ENCODE results near the gene LAMTOR1. TPM values are rescaled to one million over a fixed set of nuclear protein-coding genes. Genes with fewer than 3 reads are reported as not detected.

LAMTOR1 gene
- total RNA-seq, 2 experiments from 2014 or later: 61.8 to 64.1 TPM

DNA sequence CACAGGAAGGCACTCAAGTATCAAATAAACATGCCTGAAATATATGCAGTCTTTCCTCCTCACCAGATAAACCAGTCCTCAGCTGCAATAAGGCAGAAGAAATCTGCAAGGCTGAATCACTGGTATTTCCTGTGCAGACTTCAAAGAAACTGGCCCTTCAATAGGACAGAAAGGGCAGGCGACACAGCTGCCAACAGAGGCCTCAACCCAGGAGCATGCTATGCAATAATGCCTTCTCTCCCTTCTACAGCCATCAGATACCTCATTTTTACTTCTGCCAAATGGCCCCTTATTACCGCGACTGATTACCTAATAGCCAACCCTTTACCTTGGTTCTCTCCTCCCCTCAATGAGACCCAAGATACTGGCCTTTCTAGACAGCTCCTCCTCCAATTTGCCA is 30.7 kb downstream of the LAMTOR1 start:
- peak; percentile 65 for DNase-seq (ENCODE audit: low spot score)
- Histone ChIP-seq H3K9me2 (ENCODE audit: insufficient read depth, low read length) (no peaks in the 10 kb centered on the region), H3K36me3 (ENCODE audit: insufficient read depth, low read length) (peaks cover 56% of the 10 kb centered on the region), H3K4me3 (ENCODE audit: low read depth, low read length, poor library complexity, severe bottlenecking) (no peak overlapping the region), H4K20me1 (ENCODE audit: insufficient read depth, low read length) (peaks cover 22% of the 10 kb centered on the region), H3K27ac (ENCODE audit: low read depth, low read length, poor library complexity, severe bottlenecking) (peak overlapping the region; percentile 14), H3K4me1 (ENCODE audit: insufficient read depth, low read length, poor library complexity, severe bottlenecking) (peaks cover 42% of the 10 kb centered on the region), H3K4me2 (ENCODE audit: low read length) (peak overlapping the region; percentile 21; the same call in 1 of the 2 replicates), H3K79me2 (ENCODE audit: insufficient read depth, low read depth, low read length) (peaks cover 74% of the 10 kb centered on the region), H2AFZ (ENCODE audit: low read length) (no peak overlapping the region), H3K9me3 (ENCODE audit: low read length) (no peaks in the 10 kb centered on the region)
- ChIA-PET CTCF (ENCODE audit: unreplicated experiment) (interaction anchor here (0.6 to 0.7 kb wide), 2 partner anchors 22 to 1779 kb away, joined by 3 to 4 read pairs; no protein-coding TSS in a partner anchor), POLR2A (interaction anchor here (1.0 to 1.6 kb wide), 2 partner anchors 21 to 33 kb away, joined by 5 to 6 read pairs; no protein-coding TSS in a partner anchor)
- TF ChIP-seq EZH2phosphoT487 (IDR thresholded peaks at IDR 0.05; ENCODE audit: borderline replicate concordance, low read depth, low read length): no peak
- TF ChIP-seq, protein P1, sequence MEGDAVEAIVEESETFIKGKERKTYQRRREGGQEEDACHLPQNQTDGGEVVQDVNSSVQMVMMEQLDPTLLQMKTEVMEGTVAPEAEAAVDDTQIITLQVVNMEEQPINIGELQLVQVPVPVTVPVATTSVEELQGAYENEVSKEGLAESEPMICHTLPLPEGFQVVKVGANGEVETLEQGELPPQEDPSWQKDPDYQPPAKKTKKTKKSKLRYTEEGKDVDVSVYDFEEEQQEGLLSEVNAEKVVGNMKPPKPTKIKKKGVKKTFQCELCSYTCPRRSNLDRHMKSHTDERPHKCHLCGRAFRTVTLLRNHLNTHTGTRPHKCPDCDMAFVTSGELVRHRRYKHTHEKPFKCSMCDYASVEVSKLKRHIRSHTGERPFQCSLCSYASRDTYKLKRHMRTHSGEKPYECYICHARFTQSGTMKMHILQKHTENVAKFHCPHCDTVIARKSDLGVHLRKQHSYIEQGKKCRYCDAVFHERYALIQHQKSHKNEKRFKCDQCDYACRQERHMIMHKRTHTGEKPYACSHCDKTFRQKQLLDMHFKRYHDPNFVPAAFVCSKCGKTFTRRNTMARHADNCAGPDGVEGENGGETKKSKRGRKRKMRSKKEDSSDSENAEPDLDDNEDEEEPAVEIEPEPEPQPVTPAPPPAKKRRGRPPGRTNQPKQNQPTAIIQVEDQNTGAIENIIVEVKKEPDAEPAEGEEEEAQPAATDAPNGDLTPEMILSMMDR (conservative IDR thresholded peaks at IDR 0.05; ENCODE audit: low read length): no peak
- intact Hi-C loops (cut with micrococcal nuclease; ENCODE audit: unreplicated experiment): no loop called here
- no TSS peak for BruUV-seq (replicated peaks)

DNA sequence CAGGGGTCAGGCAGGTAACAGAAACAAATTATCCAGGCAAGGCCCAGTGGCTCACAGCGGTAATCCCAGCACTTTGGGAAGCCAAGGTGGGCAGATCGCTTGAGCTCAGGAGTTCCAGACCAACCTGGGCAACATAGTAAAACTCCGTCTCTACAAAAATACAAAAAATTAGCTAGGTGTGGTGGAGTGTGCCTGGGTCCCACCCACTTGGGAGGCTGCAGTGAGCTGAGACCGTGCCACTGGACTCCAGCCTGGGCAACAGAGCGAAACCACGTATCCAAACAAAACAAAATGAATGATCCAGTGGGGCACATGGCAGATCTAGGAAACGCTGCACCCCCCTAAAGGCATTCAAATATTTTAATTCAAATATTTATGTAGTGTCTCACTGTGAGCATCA is 32.6 kb downstream of the LAMTOR1 start:
- no peak overlapping the region for H3K4me3 ChIP-seq (ENCODE audit: low read depth, low read length, poor library complexity, severe bottlenecking)
- ChIA-PET POLR2A (no interaction called here), CTCF (ENCODE audit: unreplicated experiment) (no interaction called here)
- intact Hi-C loops (cut with micrococcal nuclease; ENCODE audit: unreplicated experiment): no loop called here
- peaks cover 57% of the 10 kb centered on the region for H3K36me3 ChIP-seq (ENCODE audit: insufficient read depth, low read length)
- H2AFZ ChIP-seq (ENCODE audit: low read length): no peak overlapping the region
- DNase-seq (ENCODE audit: low spot score): no peak
- no peak overlapping the region for H3K27ac ChIP-seq (ENCODE audit: low read depth, low read length, poor library complexity, severe bottlenecking)
- H4K20me1 ChIP-seq (ENCODE audit: insufficient read depth, low read length): peaks cover 22% of the 10 kb centered on the region
- peaks cover 35% of the 10 kb centered on the region for H3K4me1 ChIP-seq (ENCODE audit: insufficient read depth, low read length, poor library complexity, severe bottlenecking)
- H3K4me2 ChIP-seq (ENCODE audit: low read length): no peak overlapping the region; the same call in 1 of the 2 replicates
- H3K9me3 ChIP-seq (ENCODE audit: low read length): no peaks in the 10 kb centered on the region
- no TSS peak for BruUV-seq (replicated peaks)
- H3K79me2 ChIP-seq (ENCODE audit: insufficient read depth, low read depth, low read length): peaks cover 55% of the 10 kb centered on the region
- no peaks in the 10 kb centered on the region for H3K9me2 ChIP-seq (ENCODE audit: insufficient read depth, low read length)
- TF ChIP-seq, protein P1 (conservative IDR thresholded peaks at IDR 0.05; ENCODE audit: low read length): no peak
- no peak for TF ChIP-seq EZH2phosphoT487 (IDR thresholded peaks at IDR 0.05; ENCODE audit: borderline replicate concordance, low read depth, low read length)

DNA sequence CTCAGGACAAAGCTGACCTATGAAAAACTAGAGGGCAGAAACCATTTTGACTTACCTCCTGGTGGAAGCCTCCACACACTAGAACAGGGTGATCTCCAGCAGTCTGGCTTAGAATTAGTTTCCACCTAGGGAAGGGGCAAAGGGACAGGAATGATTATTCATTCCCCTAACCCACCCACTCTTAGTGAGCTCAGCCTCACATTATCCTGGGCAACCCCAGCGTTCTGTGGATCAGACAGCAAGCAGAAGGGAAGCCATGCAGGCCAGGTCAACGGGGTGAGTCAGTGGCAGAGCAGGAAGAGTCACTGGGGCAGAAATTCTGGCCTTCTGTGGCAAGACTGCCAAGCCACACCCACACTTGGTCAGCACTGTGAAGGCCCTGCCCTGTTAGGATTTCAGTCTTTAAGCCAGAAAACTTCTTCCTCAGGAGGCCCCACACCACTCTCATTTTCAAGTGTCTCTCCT is 33.3 kb downstream of the LAMTOR1 start:
- Histone ChIP-seq H3K27ac (ENCODE audit: low read depth, low read length, poor library complexity, severe bottlenecking) (no peak overlapping the region), H3K9me3 (ENCODE audit: low read length) (no peaks in the 10 kb centered on the region), H3K4me3 (ENCODE audit: low read depth, low read length, poor library complexity, severe bottlenecking) (no peak overlapping the region), H2AFZ (ENCODE audit: low read length) (no peak overlapping the region), H3K79me2 (ENCODE audit: insufficient read depth, low read depth, low read length) (peaks cover 48% of the 10 kb centered on the region), H3K9me2 (ENCODE audit: insufficient read depth, low read length) (no peaks in the 10 kb centered on the region), H3K36me3 (ENCODE audit: insufficient read depth, low read length) (peaks cover 54% of the 10 kb centered on the region), H3K4me2 (ENCODE audit: low read length) (peak overlapping the region; percentile 25; the same call in 1 of the 2 replicates), H4K20me1 (ENCODE audit: insufficient read depth, low read length) (peaks cover 22% of the 10 kb centered on the region), H3K4me1 (ENCODE audit: insufficient read depth, low read length, poor library complexity, severe bottlenecking) (peaks cover 30% of the 10 kb centered on the region)
- ChIA-PET CTCF (ENCODE audit: unreplicated experiment) (interaction anchor here (0.5 kb wide), 1 partner anchor 74 kb away, joined by 3 read pairs; no protein-coding TSS in a partner anchor), POLR2A (no interaction called here)
- no peak for TF ChIP-seq EZH2phosphoT487 (IDR thresholded peaks at IDR 0.05; ENCODE audit: borderline replicate concordance, low read depth, low read length)
- TF ChIP-seq, protein P1 (conservative IDR thresholded peaks at IDR 0.05; ENCODE audit: low read length): no peak
- no peak for DNase-seq (ENCODE audit: low spot score)
- intact Hi-C loops (cut with micrococcal nuclease; ENCODE audit: unreplicated experiment): no loop called here
- BruUV-seq (replicated peaks): no TSS peak
